Chondrocyte (in vitro differentiated cells): Measurements from ENCODE around the gene PGPEP1. TPM values are rescaled to one million over a fixed set of nuclear protein-coding genes. Genes with fewer than 3 reads are reported as not detected.
"Not testable (repeated sequence)": the region's sequence is repeated elsewhere in the genome, so short reads cannot be mapped to it uniquely, and the experiment has no call there.

ENCODE experiments used
- DNase-seq: peaks from one replicate; pipeline ENCODE4 v3.0.0; 2021; ENCODE audit warnings: mixed read lengths, low spot score
- H3K27ac Mint-ChIP-seq: one replicate; pipeline ENCODE4 v1.8.0; 2021; ENCODE audit warnings: mild to moderate bottlenecking, moderate library complexity, mixed read lengths; ENCODE audit not compliant: unreplicated experiment
- H3K27me3 Mint-ChIP-seq: 2 replicates; pipeline ENCODE4 v1.8.0; 2021; ENCODE audit warnings: low read depth, mixed read lengths
- H3K36me3 Mint-ChIP-seq: 2 replicates; pipeline ENCODE4 v1.8.0; 2021; ENCODE audit warnings: low read depth, mixed read lengths
- H3K4me1 Mint-ChIP-seq: 2 replicates; pipeline ENCODE4 v1.8.0; 2021; ENCODE audit warnings: low read depth, mild to moderate bottlenecking, mixed read lengths
- H3K4me3 Mint-ChIP-seq: one replicate; pipeline ENCODE4 v1.8.0; 2021; ENCODE audit warnings: mild to moderate bottlenecking, moderate library complexity, mixed read lengths; ENCODE audit not compliant: unreplicated experiment
- H3K9me3 Mint-ChIP-seq: 2 replicates; pipeline ENCODE4 v1.8.0; 2021; ENCODE audit warnings: low read depth, mixed read lengths
- CTCF ChIP-seq: fragments of 200-600 bp; sonication (generic); IDR thresholded peaks from 2 replicates; pipeline ENCODE4 v1.5.0; 2021; ENCODE audit warnings: antibody characterized with exemption, mild to moderate bottlenecking, moderate library complexity
- total RNA-seq: library from RNA; stranded (reverse); gene quantifications from 3 replicates; pipeline ENCODE4 v1.2.1, GENCODE V29; 2021

PGPEP1 gene
- total RNA-seq, 1 donor from 2014 or later = 21.5 TPM

GRCh38 chr19:18350490-18350889 lies 10.1 kb downstream of the PGPEP1 start:
- Mint-ChIP-seq H3K9me3 (no peaks in the 10 kb centered on the region), H3K36me3 (peaks cover 9% of the 10 kb centered on the region), H3K27me3 (no peaks in the 10 kb centered on the region), H3K4me1 (no peaks in the 10 kb centered on the region), H3K4me3 (no peak overlapping the region), H3K27ac (no peak overlapping the region)
- TF ChIP-seq CTCF = no peak
- DNase-seq = no peak

GRCh38 chr19:18351544-18351943 lies 11.1 kb downstream of the PGPEP1 start:
- Mint-ChIP-seq H3K27ac (no peak overlapping the region), H3K4me1 (no peaks in the 10 kb centered on the region), H3K4me3 (no peak overlapping the region), H3K9me3 (no peaks in the 10 kb centered on the region), H3K27me3 (no peaks in the 10 kb centered on the region), H3K36me3 (peaks cover 4% of the 10 kb centered on the region)
- DNase-seq = no peak
- TF ChIP-seq CTCF = no peak

GRCh38 chr19:18353378-18354005 lies 13.1 kb downstream of the PGPEP1 start:
- Mint-ChIP-seq H3K9me3 (no peaks in the 10 kb centered on the region), H3K27ac (no peak overlapping the region), H3K4me3 (no peak overlapping the region), H3K36me3 (peaks cover 12% of the 10 kb centered on the region), H3K4me1 (no peaks in the 10 kb centered on the region), H3K27me3 (no peaks in the 10 kb centered on the region)
- no peak for DNase-seq
- no peak for TF ChIP-seq CTCF

- H3K4me3 Mint-ChIP-seq, DNase-seq, H3K27ac Mint-ChIP-seq, H3K4me1 Mint-ChIP-seq, H3K27me3 Mint-ChIP-seq, H3K9me3 Mint-ChIP-seq: not testable (repeated sequence)
- H3K36me3 Mint-ChIP-seq = peaks cover 17% of the 10 kb centered on the region
Observed at GRCh38 chr19:18354743-18355142, 14.3 kb downstream of the PGPEP1 start.

GRCh38 chr19:18357041-18357440 lies 16.6 kb downstream of the PGPEP1 start:
- no peak for DNase-seq
- Mint-ChIP-seq H3K4me1 (no peaks in the 10 kb centered on the region), H3K27me3 (no peaks in the 10 kb centered on the region), H3K27ac (no peak overlapping the region), H3K36me3 (peaks cover 22% of the 10 kb centered on the region), H3K4me3 (no peak overlapping the region), H3K9me3 (no peaks in the 10 kb centered on the region)
- TF ChIP-seq CTCF = no peak

- H3K36me3 Mint-ChIP-seq = peaks cover 23% of the 10 kb centered on the region
- no peak overlapping the region for H3K4me3 Mint-ChIP-seq
- no peaks in the 10 kb centered on the region for H3K27me3 Mint-ChIP-seq
- TF ChIP-seq CTCF = no peak
- DNase-seq = no peak
- no peaks in the 10 kb centered on the region for H3K9me3 Mint-ChIP-seq
- no peak overlapping the region for H3K27ac Mint-ChIP-seq
- H3K4me1 Mint-ChIP-seq = peaks cover 29% of the 10 kb centered on the region
Observed at GRCh38 chr19:18361646-18362045, 21.2 kb downstream of the PGPEP1 start.
